Measurements from ENCODE around the gene TNPO3.
"Not testable (repeated sequence)": the region's sequence is repeated elsewhere in the genome, so short reads cannot be mapped to it uniquely, and the experiment has no call there.

Gene TNPO3

DNA sequence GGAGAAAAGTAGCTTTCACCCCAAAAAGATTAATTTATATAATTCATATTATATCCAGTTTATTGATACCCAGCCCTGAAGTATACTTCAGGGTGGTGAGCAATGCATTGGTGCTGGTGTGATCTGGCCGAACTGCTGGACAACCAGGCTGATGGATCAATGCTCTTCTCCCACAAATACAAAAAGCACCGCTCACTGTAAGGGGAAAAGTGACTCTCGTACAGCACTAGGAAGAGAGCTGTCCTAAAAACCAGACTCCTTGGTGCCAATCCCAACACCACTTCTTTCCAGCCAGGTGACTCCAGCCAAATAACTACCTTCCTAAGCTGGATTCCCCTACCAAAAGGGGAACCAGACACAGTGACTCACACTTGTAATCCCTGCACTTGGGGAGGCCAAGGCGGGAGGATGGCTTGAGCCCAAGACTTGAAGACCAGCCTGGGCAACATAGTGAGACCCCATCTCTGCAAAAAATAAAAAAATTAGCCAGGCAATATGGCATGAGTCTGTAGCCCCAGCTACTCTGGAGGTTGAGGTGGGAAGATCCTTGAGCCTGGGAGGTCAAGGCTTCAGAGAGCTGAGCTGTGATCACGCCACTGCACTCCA lies 13.1 kb upstream of the TNPO3 start:
- no peak for FAIRE-seq

DNA sequence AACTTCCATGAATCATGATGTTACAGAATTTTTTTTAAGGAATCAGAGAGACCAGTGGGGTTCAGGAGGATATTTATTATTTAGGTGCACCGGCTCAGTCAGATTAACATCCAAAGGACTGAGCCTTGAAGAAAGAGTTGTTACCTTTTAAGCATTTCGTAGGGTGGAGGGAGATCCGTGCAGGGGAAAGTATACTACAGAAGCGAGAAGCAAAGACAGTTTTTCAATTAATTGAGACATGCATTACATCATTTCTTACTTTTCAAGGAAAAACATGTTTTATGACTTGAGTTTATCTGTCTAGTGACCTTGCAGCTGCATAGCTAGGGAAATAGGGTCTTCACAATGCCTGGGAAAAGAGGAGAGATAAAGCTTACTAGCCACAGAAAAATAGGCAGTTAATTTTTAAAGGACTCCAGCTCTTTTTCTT lies 12.2 kb upstream of the TNPO3 start:
- FAIRE-seq = not testable (repeated sequence)

DNA sequence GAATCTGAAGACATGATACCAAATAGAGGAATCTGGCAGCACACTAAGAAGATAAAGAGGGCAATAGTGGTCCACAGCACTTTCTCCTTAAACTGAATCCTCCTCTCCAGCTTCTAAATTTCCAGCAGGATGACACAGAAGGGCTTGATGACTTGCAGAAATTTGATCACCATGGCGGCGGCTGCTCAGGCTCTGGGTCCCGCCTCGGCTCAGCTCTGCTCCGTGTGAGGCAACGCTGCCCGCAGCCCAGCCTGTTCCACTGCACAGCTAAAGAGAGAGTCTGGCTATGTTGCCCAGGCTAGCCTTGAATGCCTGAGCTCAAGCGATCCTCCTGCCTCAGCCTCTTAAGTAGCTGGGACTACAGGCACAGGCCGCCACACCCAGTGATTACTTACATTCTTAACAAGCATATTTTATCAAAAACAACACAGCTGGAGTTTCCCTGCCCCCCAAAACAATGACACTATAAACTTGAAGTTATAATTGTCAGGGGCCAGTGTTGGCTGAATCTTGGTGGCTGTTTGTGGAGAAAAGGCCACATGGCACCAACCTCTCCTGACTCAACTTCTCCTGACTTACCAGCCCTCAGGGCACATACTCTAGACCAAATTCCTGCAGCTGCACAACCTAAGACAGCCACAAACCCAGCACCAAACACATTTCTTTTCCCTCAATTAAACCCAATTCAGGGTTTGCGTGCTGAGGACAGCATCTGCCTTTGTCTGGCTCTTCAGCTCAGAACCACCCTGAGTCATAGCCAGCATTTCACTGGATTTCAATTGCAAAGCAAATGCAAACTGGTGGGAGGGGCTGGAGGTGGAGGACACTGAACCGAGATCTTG lies 11.6 kb upstream of the TNPO3 start:
- FAIRE-seq = no peak

DNA sequence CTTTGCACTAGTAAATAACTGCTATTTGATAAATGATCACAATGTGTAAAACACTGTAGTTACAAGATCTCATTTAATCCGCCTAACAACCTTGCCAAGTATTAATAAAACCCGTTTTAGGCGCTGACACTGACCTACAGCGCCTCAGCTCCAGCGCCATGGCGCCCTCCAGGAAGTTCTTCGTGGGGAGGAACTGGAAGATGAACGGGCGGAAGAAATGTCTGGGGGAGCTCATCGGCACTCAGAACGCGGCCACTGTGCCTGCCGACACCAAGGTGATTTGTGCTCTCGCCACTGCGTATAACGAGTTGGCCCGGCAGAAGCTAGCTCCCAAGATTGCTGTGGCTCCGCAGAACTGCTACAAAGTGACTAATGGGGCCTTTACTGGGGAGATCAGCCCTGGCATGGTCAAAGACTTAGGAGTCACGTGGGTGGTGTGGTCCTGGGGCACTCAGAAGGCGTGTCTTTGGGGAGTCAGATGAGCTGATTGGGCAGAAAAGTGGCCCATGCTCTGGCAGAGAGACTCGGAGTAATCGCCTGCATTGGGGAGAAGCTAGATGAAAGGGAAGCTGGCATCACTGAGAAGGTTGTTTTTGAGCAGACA lies 1.1 kb upstream of the TNPO3 start:
- no peak for FAIRE-seq

DNA sequence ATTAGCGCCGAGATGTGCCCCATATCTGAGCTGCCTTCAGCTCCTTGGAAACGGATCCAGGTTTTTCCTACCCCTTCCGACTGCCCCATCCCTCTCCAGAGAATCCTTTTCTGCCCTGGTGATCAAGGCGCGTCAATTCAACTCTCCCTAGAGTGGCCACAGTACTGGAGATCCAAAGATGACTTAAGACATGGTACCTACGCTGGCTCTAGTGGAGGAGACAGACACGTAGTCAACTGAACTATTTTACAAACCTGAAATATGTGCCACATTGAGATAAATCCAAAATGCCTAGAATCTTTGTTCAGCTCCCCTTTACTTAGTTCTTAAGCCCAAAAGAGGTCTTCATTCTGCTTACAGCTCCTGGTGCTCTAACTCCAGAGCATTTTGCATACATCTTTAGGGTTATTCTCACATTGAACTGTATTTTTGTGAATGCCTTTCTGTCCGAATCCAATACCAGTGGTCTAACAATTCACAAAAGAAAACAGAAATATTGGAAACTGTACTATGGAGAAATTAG lies 444 bp upstream of the TNPO3 start:
- FAIRE-seq = no peak

DNA sequence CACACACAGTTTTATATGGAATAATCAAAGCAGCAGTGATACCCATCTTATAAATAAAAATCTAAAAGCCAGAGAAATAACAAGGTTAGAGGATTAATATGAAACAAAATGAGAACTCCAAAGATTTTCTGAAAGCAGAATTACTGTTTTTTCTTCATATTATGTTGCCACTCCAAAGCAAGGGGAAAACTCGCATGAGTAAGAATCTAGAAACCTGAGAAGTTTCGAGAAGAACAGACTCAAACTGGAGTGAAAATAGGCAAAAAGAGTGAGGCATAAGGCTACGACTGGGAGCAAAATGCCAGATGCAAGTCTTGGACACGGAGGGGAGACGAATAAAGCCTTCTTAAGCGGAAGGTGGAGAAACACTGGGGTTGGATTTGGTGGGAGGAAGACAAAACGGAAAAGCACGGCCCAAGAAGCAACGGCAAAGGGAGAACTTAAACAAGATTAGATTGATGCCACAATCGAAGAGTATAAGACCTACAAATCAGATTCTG lies 923 bp downstream of the TNPO3 start:
- FAIRE-seq = no peak

DNA sequence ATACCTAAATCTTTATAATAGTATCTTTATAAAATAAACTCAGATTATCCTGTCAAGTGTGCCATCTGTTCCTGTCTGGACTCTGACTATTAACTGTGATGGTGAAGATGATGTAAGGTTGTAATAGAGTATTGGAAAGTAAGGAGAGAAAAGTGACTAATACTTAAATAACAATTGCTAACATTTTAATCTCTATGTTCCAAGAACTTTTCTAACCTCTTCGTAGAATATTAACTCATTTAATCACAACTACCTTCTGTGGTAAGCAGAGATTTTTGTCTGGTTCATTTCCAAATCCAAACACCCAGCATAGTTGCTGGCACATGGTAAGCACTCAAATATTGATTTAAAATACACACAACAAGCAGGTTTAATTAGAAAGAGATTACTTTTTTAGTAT lies 2.5 kb downstream of the TNPO3 start:
- no peak for FAIRE-seq

DNA sequence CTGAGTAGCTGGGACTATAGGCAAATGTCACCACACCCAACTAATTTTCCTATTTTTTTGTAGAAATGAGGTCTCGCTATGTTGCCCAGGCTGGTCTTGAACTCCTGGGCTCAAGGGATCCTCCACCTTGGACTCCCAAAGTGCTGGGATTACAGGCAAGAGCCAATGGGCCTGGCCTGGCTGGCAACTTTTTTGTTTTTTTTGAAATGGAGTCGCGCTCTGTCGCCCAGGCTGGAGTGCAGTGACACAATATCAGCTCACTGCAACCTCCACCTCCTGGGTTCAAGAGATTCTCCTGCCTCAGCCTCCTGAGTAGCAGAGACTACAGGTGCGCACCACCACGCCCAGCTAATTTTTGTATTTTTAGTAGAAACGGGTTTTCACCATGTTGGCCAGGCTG lies 3.5 kb downstream of the TNPO3 start:
- not testable (repeated sequence) for FAIRE-seq

DNA sequence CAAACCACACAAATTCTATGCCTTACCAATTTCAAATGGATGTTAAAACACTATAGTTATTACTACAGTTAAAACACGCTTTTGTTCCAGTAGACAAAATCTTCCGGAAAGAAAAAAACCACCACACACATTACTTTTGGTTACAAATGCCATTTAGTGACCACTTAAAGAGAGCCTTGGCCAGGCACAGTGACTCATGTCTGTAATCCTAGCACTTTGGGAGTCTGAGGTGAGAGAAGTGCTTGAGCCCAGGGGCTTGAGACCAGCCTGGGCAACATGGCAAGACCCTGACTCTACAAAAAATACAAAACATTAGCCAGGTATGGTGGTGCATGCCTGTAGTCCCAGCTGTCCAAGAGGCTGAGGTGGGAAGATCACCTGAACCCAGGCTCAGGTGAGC lies 7.2 kb downstream of the TNPO3 start:
- no peak for FAIRE-seq

DNA sequence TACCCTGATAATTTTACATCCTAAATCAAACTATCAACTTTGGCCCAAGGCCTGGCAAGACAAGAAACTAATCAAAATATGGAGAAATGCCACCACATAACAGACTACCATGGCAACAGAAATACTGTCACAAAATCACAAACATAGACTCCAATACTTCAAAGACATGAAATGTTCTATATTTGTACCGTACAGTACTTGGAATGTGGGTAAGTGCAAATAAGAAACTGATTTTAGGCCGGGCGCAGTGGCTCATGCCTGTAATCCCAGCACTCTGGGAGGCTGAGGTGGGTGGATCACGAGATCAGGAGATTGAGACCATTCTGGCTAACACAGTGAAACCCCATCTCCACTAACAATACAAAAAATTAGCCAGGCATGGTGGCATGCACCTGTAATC lies 9.2 kb downstream of the TNPO3 start:
- FAIRE-seq = no peak

DNA sequence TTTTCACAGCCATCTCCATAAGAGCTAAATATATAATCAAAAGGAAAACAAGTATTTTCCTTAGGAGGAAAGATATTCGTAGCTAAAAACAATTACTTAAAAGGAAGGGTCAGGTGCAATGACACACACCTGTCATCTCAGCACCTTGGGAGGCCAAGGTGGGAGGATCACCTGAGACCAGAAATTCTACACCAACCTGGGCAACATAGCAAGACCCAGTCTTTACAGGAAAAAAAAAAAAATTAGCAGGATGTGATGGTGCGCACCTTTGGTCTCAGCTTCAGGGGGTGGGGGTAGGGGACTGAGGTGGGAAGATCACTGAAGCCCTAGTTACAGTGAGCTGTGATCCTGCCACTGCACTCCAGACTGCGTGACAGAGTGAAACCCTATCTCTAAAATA lies 11.9 kb downstream of the TNPO3 start:
- no peak for FAIRE-seq

DNA sequence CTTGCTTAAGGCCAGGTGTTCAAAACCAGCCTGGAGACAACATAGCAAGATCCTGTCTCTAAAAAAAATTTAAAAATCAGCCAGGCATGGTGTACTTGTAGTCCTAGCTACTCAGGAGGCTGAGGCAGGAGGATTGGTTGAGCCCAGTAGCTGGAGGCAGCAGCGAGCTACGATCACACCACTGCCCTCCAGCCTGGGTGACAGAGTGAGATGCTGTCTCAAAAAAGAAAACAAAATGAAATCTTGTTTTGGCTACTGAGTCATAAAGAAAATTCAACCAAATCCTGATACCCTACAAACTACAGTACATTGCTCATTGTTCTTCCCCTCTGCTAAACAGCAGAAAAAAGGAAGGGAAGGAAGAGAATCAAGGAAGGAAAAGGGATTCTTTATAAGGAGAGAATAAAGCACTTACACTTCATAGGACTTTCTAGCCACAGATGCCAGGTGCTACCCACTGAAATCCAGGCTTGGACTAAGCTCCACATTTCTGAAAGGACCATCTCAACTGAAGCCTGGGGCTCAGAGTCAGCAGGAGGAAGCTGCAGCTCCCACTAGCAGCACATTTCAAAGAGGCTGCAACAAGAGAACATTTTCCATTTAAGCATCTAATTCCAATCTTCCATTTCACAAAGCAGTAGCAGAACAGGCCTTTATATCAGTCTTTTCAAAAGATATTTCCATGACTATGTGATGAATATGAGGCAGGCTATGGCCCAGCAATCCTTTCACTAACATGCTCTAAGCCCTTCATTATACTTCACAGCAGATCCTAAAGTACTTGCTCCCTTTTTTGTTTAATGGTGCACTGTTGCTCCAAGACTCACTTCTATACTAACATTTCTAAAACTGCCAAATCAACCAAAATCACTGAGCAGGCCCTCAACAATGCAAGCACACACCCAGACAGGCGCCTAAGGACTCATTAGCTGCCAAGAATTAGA lies 13.5 kb downstream of the TNPO3 start:
- FAIRE-seq = no peak

DNA sequence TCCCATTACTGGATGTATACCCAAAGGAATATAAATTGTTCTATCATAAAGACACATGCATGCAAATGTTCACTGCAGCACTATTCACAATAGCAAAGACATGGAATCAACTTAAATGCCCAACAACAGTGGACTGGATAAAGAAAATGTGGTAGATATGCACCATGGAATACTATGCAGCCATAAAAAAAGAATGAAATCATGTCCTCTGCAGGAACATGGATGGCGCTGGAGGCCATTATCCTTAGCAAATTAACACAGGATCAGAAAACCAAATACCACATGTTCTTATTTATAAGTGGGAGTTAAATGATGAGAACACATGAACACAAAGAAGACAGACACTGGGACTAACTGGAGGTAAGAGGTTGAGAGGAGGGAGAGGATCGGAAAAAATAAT lies 16.4 kb downstream of the TNPO3 start:
- not testable (repeated sequence) for FAIRE-seq

DNA sequence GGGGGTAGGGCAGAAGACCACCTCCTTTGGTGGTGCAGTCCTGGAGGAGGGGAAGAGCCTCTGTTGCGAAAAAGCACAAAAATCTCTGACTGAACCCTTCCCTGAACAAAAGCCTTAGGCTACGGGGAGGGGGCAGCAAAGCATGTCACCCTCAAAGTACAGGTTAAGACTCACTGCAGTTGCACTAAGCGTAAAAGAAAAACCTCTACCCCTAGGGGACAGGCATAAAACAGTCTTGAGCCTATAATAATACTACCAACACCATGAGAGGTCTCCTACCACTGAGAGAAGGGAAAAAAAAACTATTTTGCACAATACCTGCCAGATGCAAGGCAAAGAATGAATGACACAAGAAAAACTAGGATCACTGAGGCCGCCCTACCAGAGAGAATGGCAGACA lies 17.3 kb downstream of the TNPO3 start:
- FAIRE-seq = no peak

DNA sequence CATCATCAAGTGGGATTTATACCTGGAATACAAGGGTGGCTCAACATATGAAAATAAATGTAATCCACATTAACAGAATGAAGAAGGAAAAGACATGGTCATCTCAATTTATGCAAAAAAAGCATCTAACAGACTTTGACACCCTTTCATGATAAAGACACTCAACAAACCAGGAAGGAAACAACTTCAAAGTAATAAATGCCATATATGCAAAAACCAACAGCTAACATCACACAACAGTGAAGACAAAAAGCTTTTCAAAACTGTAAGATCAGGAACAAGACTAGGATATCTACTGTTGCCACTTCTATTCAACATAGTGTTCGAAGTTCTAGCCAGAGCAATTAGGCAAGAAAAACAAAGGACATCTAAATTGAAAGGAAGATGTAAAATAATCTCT lies 22.9 kb downstream of the TNPO3 start:
- no peak for FAIRE-seq

DNA sequence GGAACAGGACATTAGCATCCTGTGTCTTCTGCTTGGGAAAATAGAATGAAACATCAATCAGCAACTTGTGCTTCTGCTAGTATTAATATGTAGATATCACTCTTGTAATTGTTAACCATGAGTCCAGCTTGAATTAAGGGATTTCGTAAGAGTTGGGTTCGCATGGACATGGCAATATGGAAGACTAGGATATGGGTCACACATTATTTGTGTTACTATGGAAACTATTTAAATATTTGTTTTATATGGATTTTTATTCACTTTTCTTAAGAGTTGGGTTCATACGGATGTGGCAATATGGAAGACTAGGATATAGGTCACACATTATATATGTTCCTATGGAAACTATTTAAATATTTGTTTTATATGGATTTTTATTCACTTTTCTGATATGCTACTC lies 24.5 kb downstream of the TNPO3 start:
- no peak for FAIRE-seq

DNA sequence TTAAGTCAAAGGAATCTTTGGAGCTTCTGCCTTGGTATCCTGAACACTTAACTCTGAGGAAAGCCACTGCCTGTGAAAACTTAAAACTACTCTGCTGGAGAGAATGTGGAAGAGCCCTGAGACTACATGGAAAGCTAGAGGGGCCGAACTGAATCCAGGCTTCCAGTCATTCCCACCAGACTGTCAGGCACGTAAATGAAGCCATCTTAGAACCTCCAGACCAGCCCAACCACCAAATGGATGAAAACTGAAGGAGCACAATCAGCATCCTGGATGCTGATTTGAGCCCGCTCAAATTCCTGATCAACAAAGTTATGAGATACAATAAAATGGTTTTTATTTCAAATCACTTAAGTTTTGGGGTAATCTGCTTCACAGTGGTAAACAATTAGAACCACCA lies 30.8 kb downstream of the TNPO3 start:
- FAIRE-seq = no peak

DNA sequence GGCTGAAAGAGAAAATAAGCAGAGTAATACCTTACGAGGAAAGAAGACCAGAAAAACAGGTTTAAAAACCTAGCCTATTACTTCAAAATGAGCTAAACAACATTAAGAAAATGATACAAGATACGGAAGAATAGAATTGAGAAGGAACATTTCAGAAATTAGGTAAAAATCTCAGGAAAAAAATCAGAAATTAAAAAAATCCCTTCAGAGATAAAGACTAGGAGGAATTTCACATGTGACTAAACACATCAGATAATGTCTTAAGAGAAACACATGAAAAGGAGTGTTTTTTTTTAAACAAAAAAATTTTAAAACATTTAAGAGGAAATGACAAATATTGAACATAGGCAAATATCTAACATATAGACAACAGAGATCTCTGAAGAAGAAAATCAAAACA lies 33.3 kb downstream of the TNPO3 start:
- FAIRE-seq = peak; percentile 30

DNA sequence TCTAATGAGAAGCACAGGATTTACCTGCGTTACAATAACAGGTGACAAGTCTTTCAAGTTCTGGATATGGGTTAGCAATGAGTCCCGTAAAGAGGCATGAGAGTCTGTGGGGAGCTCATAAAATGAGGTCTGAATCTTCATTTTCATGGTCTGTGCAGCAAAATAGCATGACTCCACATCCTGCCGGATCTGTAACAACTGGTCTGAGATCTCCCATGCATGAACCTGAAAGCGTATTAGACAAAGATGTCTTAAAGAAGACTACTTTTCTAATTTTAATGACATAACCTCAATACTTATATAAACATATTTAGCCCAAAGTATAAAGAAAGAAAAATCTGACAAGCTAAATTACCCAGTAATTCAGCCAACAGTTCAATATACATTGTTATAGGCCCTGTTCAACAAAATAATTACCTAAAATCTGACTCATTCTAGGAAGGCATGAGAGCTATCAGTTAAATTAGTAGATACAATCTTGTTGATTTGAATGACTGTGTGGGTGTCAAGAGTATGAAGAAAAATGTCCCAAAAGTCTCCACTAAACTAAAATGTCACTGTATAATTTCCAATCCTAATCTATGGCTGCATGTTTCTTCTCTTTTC lies 36.9 kb downstream of the TNPO3 start:
- FAIRE-seq = no peak

DNA sequence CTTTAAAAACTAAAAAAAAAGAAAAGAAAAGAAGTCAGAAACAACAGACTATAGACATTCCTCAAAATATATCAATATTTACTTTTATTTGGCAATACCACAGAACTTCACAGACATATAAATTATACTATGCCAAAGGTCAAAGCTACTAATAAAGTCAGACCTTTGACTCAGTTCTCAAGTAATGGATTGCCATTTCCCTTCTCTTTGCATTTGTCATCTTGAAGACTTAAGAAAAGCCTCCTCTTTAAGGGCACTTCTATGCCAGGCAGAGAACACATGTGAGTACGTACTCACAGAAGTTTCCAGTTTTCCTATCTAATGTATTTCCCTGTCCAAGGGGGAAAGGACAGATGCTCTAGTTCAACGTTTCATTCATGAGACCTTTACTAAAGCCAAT lies 37.6 kb downstream of the TNPO3 start:
- no peak for FAIRE-seq

DNA sequence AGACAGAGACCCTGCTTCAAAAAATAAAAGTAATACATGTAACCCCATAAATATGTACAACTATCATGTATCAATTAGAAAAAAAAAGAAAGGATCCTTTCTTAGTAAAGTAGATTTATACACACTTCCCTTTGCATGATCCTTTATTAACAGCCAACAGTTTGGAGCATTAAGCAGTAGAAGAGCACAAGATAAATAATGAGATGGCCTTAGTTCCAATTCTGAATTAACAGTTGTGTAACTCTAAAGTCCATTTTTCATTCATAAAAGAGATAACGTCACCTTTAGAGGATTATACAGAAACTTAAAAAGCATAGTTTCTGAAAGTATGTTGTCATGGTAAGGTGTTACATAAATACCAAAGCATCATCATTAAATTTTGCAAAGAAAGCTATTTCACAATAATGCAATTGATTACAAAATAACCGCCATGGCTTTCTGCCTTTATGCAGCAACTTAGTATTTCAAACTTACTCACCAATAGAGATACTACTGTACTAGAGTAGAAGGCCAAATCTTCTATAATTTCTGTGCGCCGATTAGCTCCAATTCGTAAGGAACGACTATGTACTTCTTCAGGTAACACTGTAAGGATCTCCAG lies 40.3 kb downstream of the TNPO3 start:
- FAIRE-seq = no peak

All from G401.6 (cell line).